Esophagus squamous epithelium (tissue), 4 donors: ENCODE measurements around the gene ATXN1.

ENCODE experiments used
- CTCF ChIP-seq, 6 experiments: fragments of 450-650 bp in 4 of 6; fragments of 200-600 bp in 2 of 6; sonication (generic) in 2 of 6; IDR thresholded peaks; one replicate each; pipeline ENCODE4 v1.5.1; 2016 to 2019; ENCODE audit warnings: antibody characterized with exemption in 6 of 6, mild to moderate bottlenecking in 4 of 6, moderate library complexity in 4 of 6
- POLR2A ChIP-seq, 4 donors: fragments of 450-650 bp; IDR thresholded peaks; one replicate each; pipeline ENCODE4 v1.6.1; 2017; ENCODE audit warnings: antibody characterized with exemption in 4 of 4, mild to moderate bottlenecking in 4 of 4, moderate library complexity in 3 of 4

- TF ChIP-seq CTCF (IDR thresholded peaks at IDR 0.05), result no peak
- no peak for TF ChIP-seq POLR2A (IDR thresholded peaks at IDR 0.05)
Measured at GRCh38 chr6:16511723-16512489, 249.4 kb downstream of the ATXN1 start.
